ENCODE results near the gene ADAMTS18.

ADAMTS18 gene, protein sequence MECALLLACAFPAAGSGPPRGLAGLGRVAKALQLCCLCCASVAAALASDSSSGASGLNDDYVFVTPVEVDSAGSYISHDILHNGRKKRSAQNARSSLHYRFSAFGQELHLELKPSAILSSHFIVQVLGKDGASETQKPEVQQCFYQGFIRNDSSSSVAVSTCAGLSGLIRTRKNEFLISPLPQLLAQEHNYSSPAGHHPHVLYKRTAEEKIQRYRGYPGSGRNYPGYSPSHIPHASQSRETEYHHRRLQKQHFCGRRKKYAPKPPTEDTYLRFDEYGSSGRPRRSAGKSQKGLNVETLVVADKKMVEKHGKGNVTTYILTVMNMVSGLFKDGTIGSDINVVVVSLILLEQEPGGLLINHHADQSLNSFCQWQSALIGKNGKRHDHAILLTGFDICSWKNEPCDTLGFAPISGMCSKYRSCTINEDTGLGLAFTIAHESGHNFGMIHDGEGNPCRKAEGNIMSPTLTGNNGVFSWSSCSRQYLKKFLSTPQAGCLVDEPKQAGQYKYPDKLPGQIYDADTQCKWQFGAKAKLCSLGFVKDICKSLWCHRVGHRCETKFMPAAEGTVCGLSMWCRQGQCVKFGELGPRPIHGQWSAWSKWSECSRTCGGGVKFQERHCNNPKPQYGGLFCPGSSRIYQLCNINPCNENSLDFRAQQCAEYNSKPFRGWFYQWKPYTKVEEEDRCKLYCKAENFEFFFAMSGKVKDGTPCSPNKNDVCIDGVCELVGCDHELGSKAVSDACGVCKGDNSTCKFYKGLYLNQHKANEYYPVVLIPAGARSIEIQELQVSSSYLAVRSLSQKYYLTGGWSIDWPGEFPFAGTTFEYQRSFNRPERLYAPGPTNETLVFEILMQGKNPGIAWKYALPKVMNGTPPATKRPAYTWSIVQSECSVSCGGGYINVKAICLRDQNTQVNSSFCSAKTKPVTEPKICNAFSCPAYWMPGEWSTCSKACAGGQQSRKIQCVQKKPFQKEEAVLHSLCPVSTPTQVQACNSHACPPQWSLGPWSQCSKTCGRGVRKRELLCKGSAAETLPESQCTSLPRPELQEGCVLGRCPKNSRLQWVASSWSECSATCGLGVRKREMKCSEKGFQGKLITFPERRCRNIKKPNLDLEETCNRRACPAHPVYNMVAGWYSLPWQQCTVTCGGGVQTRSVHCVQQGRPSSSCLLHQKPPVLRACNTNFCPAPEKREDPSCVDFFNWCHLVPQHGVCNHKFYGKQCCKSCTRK (N-terminal part only)
- long read RNA-seq, result 0 reads

GRCh38 chr16:77434530-77435271, at the start of gene ADAMTS18:
TSS of gene ADAMTS18 (minus strand) at chr16:77435034. CDS start at chr16:77434695, 339 bp downstream.
- Histone ChIP-seq H3K27ac (replicated peaks) (no peak within 1 kb of the TSS), H3K4me3 (replicated peaks; ENCODE audit: insufficient read depth, low read length) (no peak within 1 kb of the TSS), H3K27me3 (ENCODE audit: insufficient read depth, poor library complexity, severe bottlenecking) (peaks cover 34% of the 10 kb centered on the region)
- TF ChIP-seq SPI1 (IDR thresholded peaks at IDR 0.05; ENCODE audit: borderline replicate concordance, low read depth) (no peak), GABPA (IDR thresholded peaks at IDR 0.05; ENCODE audit: low read depth) (no peak), REST (IDR thresholded peaks at IDR 0.05; ENCODE audit: insufficient replicate concordance, low read depth) (no peak), POLR2AphosphoS5 (IDR thresholded peaks at IDR 0.05; ENCODE audit: low read depth) (no peak), CTCF (IDR thresholded peaks at IDR 0.05; ENCODE audit: insufficient read depth, low read length) (no peak)
- DNase-seq (ENCODE audit: low read depth in 1 of 2, low spot score in 1 of 2), result no peak

DNA sequence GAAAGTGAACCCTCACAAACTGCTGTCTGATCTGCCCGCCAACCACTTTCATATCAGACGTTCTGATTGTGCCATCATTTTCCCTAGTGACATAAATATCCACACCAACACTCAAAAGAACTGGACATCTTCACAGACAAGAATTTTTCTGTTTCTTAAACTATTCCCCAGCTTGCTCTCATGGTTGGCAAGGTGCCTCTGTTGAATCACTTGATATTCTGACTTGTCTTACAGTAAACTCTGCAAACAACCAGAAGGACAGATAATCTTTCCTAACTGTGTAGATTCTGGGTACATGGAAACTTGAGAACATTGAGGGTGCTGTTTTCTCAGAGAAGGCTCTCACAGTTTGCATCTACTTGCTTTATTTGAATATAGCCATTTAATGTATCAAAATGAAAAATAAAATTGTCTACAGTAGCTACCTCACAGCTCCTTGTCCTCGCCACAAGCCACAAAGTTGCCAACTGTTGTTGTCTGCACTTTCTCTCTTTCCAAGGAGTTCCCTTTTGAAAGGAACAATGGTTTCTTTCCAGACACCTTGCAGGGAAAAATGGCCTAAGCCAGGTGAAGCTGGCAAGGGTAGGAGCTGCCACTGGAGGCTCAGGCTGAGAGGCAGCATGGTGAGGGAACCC, 46.0 kb upstream of the ADAMTS18 start:
- H3K27me3 ChIP-seq (ENCODE audit: insufficient read depth, poor library complexity, severe bottlenecking), result no peaks in the 10 kb centered on the region
- H3K27ac ChIP-seq (replicated peaks), result no peak overlapping the region
- DNase-seq (ENCODE audit: low read depth in 1 of 2, low spot score in 1 of 2), result no peak
- no peak for TF ChIP-seq GABPA (IDR thresholded peaks at IDR 0.05; ENCODE audit: low read depth)
- TF ChIP-seq POLR2AphosphoS5 (IDR thresholded peaks at IDR 0.05; ENCODE audit: low read depth), result no peak
- no peak for TF ChIP-seq REST (IDR thresholded peaks at IDR 0.05; ENCODE audit: insufficient replicate concordance, low read depth)
- no peak for TF ChIP-seq CTCF (IDR thresholded peaks at IDR 0.05; ENCODE audit: insufficient read depth, low read length)
- no peak for TF ChIP-seq SPI1 (IDR thresholded peaks at IDR 0.05; ENCODE audit: borderline replicate concordance, low read depth)
- H3K4me3 ChIP-seq (replicated peaks; ENCODE audit: insufficient read depth, low read length), result no peak overlapping the region

DNA sequence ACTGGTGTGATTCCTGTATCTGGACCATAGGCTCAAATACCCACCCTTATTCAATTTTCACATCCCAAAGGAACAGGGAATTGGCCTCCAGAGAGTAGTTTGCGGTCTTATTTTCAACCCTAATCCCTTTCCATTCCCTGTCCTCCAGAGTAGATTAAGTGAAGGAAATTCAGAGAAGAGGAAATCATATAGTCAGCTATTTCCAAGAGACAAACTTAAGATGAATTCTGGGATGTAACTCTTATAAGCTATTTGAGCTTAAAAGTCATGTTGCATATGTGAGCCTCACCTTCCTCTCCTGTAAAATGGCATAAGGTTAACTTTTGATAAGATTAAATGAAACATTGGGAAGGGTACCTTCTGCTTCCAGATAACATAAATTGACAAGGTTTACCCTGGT, 37.4 kb upstream of the ADAMTS18 start:
- no peak for DNase-seq (ENCODE audit: low read depth in 1 of 2, low spot score in 1 of 2)
- no peak overlapping the region for H3K4me3 ChIP-seq (replicated peaks; ENCODE audit: insufficient read depth, low read length)
- H3K27ac ChIP-seq (replicated peaks), result no peak overlapping the region
- TF ChIP-seq CTCF (IDR thresholded peaks at IDR 0.05; ENCODE audit: insufficient read depth, low read length), result no peak
- TF ChIP-seq GABPA (IDR thresholded peaks at IDR 0.05; ENCODE audit: low read depth), result no peak
- no peak for TF ChIP-seq SPI1 (IDR thresholded peaks at IDR 0.05; ENCODE audit: borderline replicate concordance, low read depth)
- TF ChIP-seq REST (IDR thresholded peaks at IDR 0.05; ENCODE audit: insufficient replicate concordance, low read depth), result no peak
- TF ChIP-seq POLR2AphosphoS5 (IDR thresholded peaks at IDR 0.05; ENCODE audit: low read depth), result no peak
- no peaks in the 10 kb centered on the region for H3K27me3 ChIP-seq (ENCODE audit: insufficient read depth, poor library complexity, severe bottlenecking)
